Stimulated activated naive CD8-positive, alpha-beta T cell treated with anti-CD3 and anti-CD28 coated beads, Interleukin-15, Interleukin-2, amounts not matched to agents 100 ng/mL and 50 ng/mL, for 24 hours (primary cell): ENCODE results near the gene VSIG10.
"Not testable (repeated sequence)": the region's sequence is repeated elsewhere in the genome, so short reads cannot be mapped to it uniquely, and the experiment has no call there.

ENCODE experiments used
- H3K27ac Mint-ChIP-seq: one replicate; pipeline ENCODE4 v1.8.0; 2021; ENCODE audit warnings: mild to moderate bottlenecking, mixed read lengths
- H3K27me3 Mint-ChIP-seq: one replicate; pipeline ENCODE4 v1.8.0; 2021; ENCODE audit warnings: mixed read lengths
- H3K36me3 Mint-ChIP-seq: one replicate; pipeline ENCODE4 v1.8.0; 2021; ENCODE audit warnings: low read depth, mixed read lengths
- H3K4me1 Mint-ChIP-seq: one replicate; pipeline ENCODE4 v1.8.0; 2021; ENCODE audit warnings: low read depth, mixed read lengths
- H3K4me3 Mint-ChIP-seq: one replicate; pipeline ENCODE4 v1.8.0; 2021; ENCODE audit warnings: mild to moderate bottlenecking, mixed read lengths
- H3K9me3 Mint-ChIP-seq: one replicate; pipeline ENCODE4 v1.8.0; 2021; ENCODE audit warnings: mixed read lengths

Gene VSIG10

DNA sequence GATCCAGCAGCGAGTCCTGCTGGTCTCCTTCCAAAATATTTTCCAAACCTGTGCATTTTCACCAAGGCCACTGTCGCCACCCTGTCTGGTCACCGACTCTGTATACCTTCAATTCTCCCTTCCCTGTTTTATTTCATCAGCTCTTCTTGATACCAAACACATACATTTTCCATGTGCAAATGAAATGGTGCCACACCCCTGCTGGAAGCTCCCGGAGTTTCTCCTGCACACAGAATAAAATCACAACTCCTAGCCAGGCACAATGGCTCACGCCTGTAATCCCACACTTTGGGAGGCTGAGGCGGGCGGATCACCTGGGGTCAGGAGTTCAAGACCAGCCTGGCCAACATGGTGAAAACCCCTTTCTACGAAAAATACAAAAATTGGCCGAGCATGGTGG, 14.0 kb downstream of the VSIG10 start:
- H3K4me3 Mint-ChIP-seq: no peak overlapping the region
- no peaks in the 10 kb centered on the region for H3K4me1 Mint-ChIP-seq
- no peaks in the 10 kb centered on the region for H3K36me3 Mint-ChIP-seq
- no peaks in the 10 kb centered on the region for H3K9me3 Mint-ChIP-seq
- H3K27ac Mint-ChIP-seq: no peak overlapping the region
- H3K27me3 Mint-ChIP-seq: no peaks in the 10 kb centered on the region

DNA sequence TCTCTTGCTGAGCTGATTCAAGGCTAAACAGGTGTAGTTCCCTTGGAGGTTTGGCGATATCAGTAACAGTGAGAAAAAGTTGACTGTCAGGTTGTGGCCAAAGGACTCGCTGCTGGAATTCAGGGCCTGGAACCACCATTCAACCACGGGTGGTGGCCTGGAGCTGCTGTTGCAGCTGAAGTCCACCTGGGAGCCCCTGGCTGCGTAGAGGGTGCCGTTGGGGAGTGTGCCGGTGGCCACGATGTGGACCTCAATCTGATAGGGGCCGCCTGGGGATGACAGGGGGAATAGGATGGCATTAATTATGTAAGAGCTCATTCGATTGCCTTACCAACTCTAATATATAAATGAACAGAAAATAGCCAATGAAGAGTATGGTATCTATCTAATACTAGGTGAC, 21.6 kb downstream of the VSIG10 start:
- no peaks in the 10 kb centered on the region for H3K27me3 Mint-ChIP-seq
- no peaks in the 10 kb centered on the region for H3K9me3 Mint-ChIP-seq
- H3K27ac Mint-ChIP-seq: no peak overlapping the region
- no peaks in the 10 kb centered on the region for H3K36me3 Mint-ChIP-seq
- no peak overlapping the region for H3K4me3 Mint-ChIP-seq
- no peaks in the 10 kb centered on the region for H3K4me1 Mint-ChIP-seq

- H3K4me1 Mint-ChIP-seq, H3K9me3 Mint-ChIP-seq, H3K36me3 Mint-ChIP-seq, H3K27ac Mint-ChIP-seq, H3K27me3 Mint-ChIP-seq, H3K4me3 Mint-ChIP-seq: not testable (repeated sequence)
Observed at GRCh38 chr12:118081521-118081920, 22.3 kb downstream of the VSIG10 start.

GRCh38 chr12:118073768-118074167, 30.0 kb downstream of the VSIG10 start:
- no peak overlapping the region for H3K4me3 Mint-ChIP-seq
- H3K36me3 Mint-ChIP-seq: no peaks in the 10 kb centered on the region
- H3K27me3 Mint-ChIP-seq: peaks cover under 1% of the 10 kb centered on the region
- no peak overlapping the region for H3K27ac Mint-ChIP-seq
- H3K4me1 Mint-ChIP-seq: peaks cover 2% of the 10 kb centered on the region
- H3K9me3 Mint-ChIP-seq: no peaks in the 10 kb centered on the region

DNA sequence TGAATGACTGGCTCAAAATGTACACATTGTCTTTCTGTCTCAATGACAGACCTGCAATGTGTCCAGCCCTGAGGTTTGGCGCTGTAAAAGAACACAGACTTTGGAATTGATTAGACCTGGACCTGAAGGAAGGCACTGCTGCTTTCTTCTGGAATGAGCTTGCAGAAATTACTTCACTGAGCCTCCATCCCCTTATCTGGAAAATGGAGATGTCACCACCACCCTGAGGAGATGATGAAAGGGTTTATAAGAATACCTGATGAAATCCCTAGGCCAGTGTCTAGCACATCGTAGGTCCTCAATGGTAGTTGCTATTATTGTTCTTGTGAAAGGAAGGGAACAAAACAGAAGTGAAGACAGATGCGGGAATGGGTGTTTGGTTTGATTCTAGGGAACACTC, 33.2 kb downstream of the VSIG10 start:
- Mint-ChIP-seq H3K27me3 (peaks cover 11% of the 10 kb centered on the region), H3K4me1 (peaks cover 15% of the 10 kb centered on the region), H3K36me3 (no peaks in the 10 kb centered on the region), H3K9me3 (no peaks in the 10 kb centered on the region), H3K4me3 (no peak overlapping the region), H3K27ac (no peak overlapping the region)

GRCh38 chr12:118068445-118068844, 35.4 kb downstream of the VSIG10 start:
- Mint-ChIP-seq H3K27ac (peak overlapping the region; percentile 45), H3K9me3 (no peaks in the 10 kb centered on the region), H3K4me3 (no peak overlapping the region), H3K4me1 (peaks cover 37% of the 10 kb centered on the region), H3K27me3 (peaks cover 11% of the 10 kb centered on the region), H3K36me3 (no peaks in the 10 kb centered on the region)

GRCh38 chr12:118065380-118065779, 38.4 kb downstream of the VSIG10 start:
- H3K9me3 Mint-ChIP-seq: no peaks in the 10 kb centered on the region
- H3K4me3 Mint-ChIP-seq: no peak overlapping the region
- no peaks in the 10 kb centered on the region for H3K36me3 Mint-ChIP-seq
- H3K4me1 Mint-ChIP-seq: peaks cover 48% of the 10 kb centered on the region
- peaks cover 11% of the 10 kb centered on the region for H3K27me3 Mint-ChIP-seq
- H3K27ac Mint-ChIP-seq: peak overlapping the region; percentile 6

GRCh38 chr12:118064608-118065007, 39.2 kb downstream of the VSIG10 start:
- H3K27ac Mint-ChIP-seq: peak overlapping the region; percentile 71
- no peaks in the 10 kb centered on the region for H3K36me3 Mint-ChIP-seq
- peaks cover 11% of the 10 kb centered on the region for H3K27me3 Mint-ChIP-seq
- peaks cover 56% of the 10 kb centered on the region for H3K4me1 Mint-ChIP-seq
- H3K4me3 Mint-ChIP-seq: peak overlapping the region; percentile 56
- H3K9me3 Mint-ChIP-seq: no peaks in the 10 kb centered on the region

- Mint-ChIP-seq H3K9me3 (no peaks in the 10 kb centered on the region), H3K36me3 (no peaks in the 10 kb centered on the region), H3K27me3 (peaks cover 11% of the 10 kb centered on the region), H3K4me1 (peaks cover 63% of the 10 kb centered on the region), H3K27ac (peak overlapping the region; percentile 71), H3K4me3 (peak overlapping the region; percentile 86)
Observed at GRCh38 chr12:118063576-118064391, 40.0 kb downstream of the VSIG10 start.

DNA sequence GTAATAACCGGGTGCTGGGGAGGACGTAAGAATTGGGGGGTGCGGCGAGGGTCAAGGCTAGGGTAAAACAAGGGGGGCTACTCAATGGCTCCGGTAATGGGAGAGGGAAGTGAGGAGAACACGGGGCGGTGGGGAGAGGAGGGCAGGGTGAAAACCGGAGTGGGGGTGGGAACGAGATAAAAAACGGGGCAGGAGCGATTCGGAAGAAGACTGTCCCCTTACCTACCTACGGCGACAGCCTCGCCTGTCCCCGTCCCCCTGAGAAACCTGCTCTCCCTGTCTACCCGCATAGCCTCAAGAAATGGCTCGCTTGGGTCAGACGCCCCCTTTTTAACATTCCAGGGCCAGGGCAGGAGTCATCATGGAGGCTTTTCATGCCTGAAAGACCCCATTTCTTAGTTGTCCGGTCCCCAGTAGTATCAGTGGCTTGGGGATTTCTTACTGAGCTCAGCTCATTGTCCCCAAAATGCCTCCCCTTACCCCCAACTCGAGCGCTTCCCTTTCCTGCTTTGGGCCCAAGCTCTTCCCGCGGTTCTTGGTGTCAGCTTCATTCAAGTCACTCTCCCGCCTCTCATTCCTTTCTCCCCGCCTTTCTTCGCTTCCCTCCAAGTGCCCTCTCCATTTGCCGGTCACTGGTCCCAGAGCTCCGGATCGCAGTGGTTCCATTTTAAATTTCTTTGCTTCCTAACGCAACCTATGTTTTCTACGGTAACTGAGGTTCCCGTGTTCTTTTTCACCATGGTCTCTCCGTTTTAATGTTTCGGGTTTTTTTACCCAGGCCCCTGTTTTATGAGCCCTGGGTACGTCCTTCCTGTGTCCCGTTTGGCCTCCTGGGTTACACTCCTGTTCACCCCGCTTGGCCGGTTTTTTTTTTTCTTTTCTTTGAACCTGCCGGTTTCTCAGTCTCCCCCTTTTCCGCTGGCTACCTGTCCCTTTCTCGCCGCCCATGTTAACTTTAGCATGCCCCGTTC, 41.7 kb downstream of the VSIG10 start:
- no peaks in the 10 kb centered on the region for H3K36me3 Mint-ChIP-seq
- H3K4me3 Mint-ChIP-seq: peak overlapping the region; percentile 86
- no peaks in the 10 kb centered on the region for H3K9me3 Mint-ChIP-seq
- H3K27me3 Mint-ChIP-seq: peaks cover 4% of the 10 kb centered on the region
- H3K27ac Mint-ChIP-seq: peak overlapping the region; percentile 91
- H3K4me1 Mint-ChIP-seq: peaks cover 55% of the 10 kb centered on the region

DNA sequence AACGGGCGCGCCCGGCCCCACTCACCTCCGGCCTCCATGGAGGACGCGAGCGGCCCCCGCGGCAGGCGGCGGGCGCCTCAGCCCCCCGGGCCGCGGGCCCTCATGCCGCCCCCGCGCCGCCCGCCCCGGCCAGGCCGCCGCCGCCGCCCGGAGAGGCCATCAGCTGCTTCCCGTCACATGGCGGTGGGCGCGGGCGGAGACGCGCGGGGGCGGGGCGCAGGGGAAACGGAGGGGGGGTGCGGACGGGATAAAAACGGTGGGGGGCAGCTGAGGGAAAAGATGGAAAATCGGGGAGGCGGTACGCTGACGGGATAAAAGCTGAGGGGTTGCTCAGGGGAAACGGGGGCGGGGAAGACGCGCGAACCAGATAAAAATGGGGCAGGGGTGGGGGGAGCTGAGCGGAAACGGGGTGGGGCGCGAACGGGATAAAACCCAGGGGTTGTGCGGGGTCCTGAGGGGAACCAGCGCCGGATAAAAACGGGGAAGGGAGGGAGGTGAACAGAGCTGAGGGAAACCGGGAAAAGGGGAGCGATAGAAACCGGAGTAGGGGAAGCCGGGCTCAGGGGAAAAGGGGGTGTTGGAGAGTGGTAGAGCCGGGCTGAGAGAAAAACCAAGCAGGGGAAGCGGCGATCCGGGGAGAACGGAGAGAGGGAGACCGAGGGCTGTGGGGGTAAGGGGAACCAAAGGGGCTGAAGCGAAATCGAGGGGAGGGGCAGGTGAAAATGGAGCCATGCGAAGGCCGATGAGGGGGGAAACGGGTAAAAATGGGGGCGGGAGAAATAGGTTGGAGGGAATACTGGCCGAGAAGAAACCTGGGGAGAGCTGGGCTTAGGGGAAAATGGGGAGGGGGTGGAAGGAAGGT, 42.6 kb downstream of the VSIG10 start, which contains the start of gene WSB2:
Gene WSB2, minus strand, starts transcription at position 169 of the 862 bp plus-strand sequence. Its CDS starts 131 bp downstream, at position 38.
- H3K9me3 Mint-ChIP-seq: no peaks in the 10 kb centered on the region
- H3K27ac Mint-ChIP-seq: peak within 1 kb of the TSS; percentile 93
- no peaks in the 10 kb centered on the region for H3K27me3 Mint-ChIP-seq
- H3K4me3 Mint-ChIP-seq: peak within 1 kb of the TSS; percentile 89
- no peaks in the 10 kb centered on the region for H3K36me3 Mint-ChIP-seq
- peaks cover 57% of the 10 kb centered on the region for H3K4me1 Mint-ChIP-seq

GRCh38 chr12:118060301-118061010, 43.4 kb downstream of the VSIG10 start:
- no peaks in the 10 kb centered on the region for H3K9me3 Mint-ChIP-seq
- H3K27me3 Mint-ChIP-seq: no peaks in the 10 kb centered on the region
- no peaks in the 10 kb centered on the region for H3K36me3 Mint-ChIP-seq
- H3K27ac Mint-ChIP-seq: peak overlapping the region; percentile 93
- peaks cover 58% of the 10 kb centered on the region for H3K4me1 Mint-ChIP-seq
- H3K4me3 Mint-ChIP-seq: peak overlapping the region; percentile 89

DNA sequence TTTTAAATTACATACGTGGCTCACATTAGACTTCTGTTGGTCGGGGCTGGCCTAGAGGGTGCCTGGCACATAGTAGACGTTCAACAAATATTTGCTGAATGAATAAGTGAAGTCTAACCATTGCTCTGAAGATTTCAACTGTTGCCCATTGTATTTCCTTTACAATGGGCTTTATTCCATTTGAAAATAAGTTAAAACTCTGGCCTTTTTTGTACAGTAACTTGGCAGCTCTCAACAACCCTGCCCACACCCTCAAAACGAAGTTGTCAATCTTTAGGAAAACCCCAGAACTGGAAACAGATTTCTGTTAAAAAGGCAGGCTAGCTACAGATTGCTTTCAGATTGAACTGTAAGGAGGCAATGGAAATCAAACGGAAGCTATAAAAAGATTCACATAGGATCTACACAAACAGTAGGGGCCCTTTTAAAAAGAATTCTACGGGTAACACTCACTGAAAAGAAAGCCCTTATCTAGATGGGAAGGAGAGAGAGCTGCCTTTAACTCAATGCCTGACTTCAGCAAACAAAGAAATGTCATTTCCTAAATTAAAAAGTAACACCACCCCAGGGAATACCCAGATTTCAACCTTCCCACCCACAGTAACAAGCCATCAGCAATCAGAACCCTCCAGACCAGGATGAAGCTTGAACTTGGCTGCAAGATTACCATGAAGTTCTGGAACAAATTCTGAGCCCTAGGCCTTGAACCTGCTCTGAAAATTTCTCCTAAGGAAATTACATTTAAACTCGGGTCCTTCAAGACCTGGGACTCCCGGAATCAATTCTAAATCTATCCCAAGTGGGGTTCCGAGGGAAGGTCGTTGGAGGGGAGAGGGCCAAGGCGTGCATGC, 44.2 kb downstream of the VSIG10 start:
- Mint-ChIP-seq H3K4me3 (peak overlapping the region; percentile 89), H3K4me1 (peaks cover 54% of the 10 kb centered on the region), H3K9me3 (no peaks in the 10 kb centered on the region), H3K36me3 (no peaks in the 10 kb centered on the region), H3K27me3 (no peaks in the 10 kb centered on the region), H3K27ac (peak overlapping the region; percentile 93)
